ENCODE results near the gene NBL1.

DNA sequence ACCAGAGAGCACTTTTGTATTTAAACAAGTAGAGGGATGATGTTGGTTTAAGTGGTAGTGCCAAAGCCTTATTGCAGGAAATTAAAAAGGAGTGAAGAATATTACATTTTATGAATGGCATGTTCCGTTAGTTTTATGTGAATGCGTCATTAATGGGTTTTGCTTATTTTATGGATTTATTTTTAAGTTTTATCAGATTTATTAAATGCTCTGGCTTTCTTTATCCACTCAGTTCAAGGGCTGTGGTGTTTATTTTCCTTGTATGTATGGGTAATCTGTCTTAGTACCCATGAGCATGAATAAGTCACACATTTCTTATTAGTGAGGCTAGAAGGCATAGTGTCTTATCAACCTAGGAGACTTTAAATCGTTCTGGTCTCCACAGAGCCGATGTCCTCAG is 41.6 kb upstream of the NBL1 start:
- TF ChIP-seq, protein P1, sequence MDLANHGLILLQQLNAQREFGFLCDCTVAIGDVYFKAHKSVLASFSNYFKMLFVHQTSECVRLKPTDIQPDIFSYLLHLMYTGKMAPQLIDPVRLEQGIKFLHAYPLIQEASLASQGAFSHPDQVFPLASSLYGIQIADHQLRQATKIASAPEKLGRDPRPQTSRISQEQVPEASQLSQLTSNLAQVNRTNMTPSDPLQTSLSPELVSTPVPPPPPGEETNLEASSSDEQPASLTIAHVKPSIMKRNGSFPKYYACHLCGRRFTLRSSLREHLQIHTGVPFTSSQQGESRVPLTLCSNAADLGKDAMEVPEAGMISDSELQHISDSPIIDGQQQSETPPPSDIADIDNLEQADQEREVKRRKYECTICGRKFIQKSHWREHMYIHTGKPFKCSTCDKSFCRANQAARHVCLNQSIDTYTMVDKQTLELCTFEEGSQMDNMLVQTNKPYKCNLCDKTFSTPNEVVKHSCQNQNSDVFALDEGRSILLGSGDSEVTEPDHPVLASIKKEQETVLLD (IDR thresholded peaks at IDR 0.05): no peak
- TF ChIP-seq, protein P2, sequence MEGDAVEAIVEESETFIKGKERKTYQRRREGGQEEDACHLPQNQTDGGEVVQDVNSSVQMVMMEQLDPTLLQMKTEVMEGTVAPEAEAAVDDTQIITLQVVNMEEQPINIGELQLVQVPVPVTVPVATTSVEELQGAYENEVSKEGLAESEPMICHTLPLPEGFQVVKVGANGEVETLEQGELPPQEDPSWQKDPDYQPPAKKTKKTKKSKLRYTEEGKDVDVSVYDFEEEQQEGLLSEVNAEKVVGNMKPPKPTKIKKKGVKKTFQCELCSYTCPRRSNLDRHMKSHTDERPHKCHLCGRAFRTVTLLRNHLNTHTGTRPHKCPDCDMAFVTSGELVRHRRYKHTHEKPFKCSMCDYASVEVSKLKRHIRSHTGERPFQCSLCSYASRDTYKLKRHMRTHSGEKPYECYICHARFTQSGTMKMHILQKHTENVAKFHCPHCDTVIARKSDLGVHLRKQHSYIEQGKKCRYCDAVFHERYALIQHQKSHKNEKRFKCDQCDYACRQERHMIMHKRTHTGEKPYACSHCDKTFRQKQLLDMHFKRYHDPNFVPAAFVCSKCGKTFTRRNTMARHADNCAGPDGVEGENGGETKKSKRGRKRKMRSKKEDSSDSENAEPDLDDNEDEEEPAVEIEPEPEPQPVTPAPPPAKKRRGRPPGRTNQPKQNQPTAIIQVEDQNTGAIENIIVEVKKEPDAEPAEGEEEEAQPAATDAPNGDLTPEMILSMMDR (IDR thresholded peaks at IDR 0.05 in 2 of 3, conservative IDR thresholded peaks at IDR 0.05 in 1 of 3; ENCODE audit: insufficient read depth in 2 of 3, low read depth in 1 of 3, low read length in 3 of 3): no peak
- TF ChIP-seq, protein P3, sequence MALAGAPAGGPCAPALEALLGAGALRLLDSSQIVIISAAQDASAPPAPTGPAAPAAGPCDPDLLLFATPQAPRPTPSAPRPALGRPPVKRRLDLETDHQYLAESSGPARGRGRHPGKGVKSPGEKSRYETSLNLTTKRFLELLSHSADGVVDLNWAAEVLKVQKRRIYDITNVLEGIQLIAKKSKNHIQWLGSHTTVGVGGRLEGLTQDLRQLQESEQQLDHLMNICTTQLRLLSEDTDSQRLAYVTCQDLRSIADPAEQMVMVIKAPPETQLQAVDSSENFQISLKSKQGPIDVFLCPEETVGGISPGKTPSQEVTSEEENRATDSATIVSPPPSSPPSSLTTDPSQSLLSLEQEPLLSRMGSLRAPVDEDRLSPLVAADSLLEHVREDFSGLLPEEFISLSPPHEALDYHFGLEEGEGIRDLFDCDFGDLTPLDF (CRISPR knock-in tag; IDR thresholded peaks at IDR 0.05): no peak
- TF ChIP-seq, protein P4, sequence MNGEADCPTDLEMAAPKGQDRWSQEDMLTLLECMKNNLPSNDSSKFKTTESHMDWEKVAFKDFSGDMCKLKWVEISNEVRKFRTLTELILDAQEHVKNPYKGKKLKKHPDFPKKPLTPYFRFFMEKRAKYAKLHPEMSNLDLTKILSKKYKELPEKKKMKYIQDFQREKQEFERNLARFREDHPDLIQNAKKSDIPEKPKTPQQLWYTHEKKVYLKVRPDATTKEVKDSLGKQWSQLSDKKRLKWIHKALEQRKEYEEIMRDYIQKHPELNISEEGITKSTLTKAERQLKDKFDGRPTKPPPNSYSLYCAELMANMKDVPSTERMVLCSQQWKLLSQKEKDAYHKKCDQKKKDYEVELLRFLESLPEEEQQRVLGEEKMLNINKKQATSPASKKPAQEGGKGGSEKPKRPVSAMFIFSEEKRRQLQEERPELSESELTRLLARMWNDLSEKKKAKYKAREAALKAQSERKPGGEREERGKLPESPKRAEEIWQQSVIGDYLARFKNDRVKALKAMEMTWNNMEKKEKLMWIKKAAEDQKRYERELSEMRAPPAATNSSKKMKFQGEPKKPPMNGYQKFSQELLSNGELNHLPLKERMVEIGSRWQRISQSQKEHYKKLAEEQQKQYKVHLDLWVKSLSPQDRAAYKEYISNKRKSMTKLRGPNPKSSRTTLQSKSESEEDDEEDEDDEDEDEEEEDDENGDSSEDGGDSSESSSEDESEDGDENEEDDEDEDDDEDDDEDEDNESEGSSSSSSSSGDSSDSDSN (IDR thresholded peaks at IDR 0.05; ENCODE audit: borderline replicate concordance in 1 of 2, low read depth in 2 of 2, low read length in 2 of 2): no peak
- TF ChIP-seq ZNF41 (CRISPR knock-in tag; conservative IDR thresholded peaks at IDR 0.05): no peak
- TF ChIP-seq HEY1 (CRISPR knock-in tag; IDR thresholded peaks at IDR 0.05; ENCODE audit: borderline replicate concordance): no peak
- no peak for TF ChIP-seq JUND (IDR thresholded peaks at IDR 0.05; ENCODE audit: borderline replicate concordance, low read depth, low read length)
- TF ChIP-seq JUND (tag; IDR thresholded peaks at IDR 0.05; ENCODE audit: borderline replicate concordance, low read depth, low read length): no peak
- TF ChIP-seq ZNF766 (CRISPR knock-in tag; conservative IDR thresholded peaks at IDR 0.05): no peak
- TF ChIP-seq CBX2 (IDR thresholded peaks at IDR 0.05; ENCODE audit: insufficient read depth, low read length, poor library complexity, severe bottlenecking): no peak
- TF ChIP-seq, protein P5, sequence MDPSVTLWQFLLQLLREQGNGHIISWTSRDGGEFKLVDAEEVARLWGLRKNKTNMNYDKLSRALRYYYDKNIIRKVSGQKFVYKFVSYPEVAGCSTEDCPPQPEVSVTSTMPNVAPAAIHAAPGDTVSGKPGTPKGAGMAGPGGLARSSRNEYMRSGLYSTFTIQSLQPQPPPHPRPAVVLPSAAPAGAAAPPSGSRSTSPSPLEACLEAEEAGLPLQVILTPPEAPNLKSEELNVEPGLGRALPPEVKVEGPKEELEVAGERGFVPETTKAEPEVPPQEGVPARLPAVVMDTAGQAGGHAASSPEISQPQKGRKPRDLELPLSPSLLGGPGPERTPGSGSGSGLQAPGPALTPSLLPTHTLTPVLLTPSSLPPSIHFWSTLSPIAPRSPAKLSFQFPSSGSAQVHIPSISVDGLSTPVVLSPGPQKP (CRISPR knock-in tag; IDR thresholded peaks at IDR 0.05): no peak
- no peak for TF ChIP-seq SAFB2 (IDR thresholded peaks at IDR 0.05; ENCODE audit: borderline replicate concordance, low read depth, low read length, severe bottlenecking)
- no peak for TF ChIP-seq PHF21A (IDR thresholded peaks at IDR 0.05; ENCODE audit: borderline replicate concordance, low read depth)
- TF ChIP-seq NFE2L1 (tag; IDR thresholded peaks at IDR 0.05; ENCODE audit: borderline replicate concordance, low read depth): no peak
